HEK293 (cell line): ENCODE data around the gene SLC16A7.

Experiments
- CTCF ChIA-PET: fragments of 350-600 bp; formaldehyde crosslinking; extraction: SDS; loops from one replicate; lab custom pipeline; 2021; ENCODE audit warnings: antibody characterized with exemption; lab: Yijun Ruan, JAX
- POLR2A ChIA-PET: fragments of 300-600 bp; formaldehyde crosslinking; extraction: SDS; loops from one replicate; lab custom pipeline; 2020; ENCODE audit warnings: antibody characterized with exemption, inconsistent platforms; lab: Yijun Ruan, JAX
- H3K27ac ChIP-seq: fragments of 200-500 bp; sonication (Bioruptor generic); 2 replicates; pipeline ENCODE4 v1.5.1; 2014; ENCODE audit warnings: low read depth, low read length, control low read depth, inconsistent platforms; ENCODE audit errors: extremely low read depth
- H3K36me3 ChIP-seq, 2 experiments: fragments of 200-500 bp in 1 of 2; sonication (Bioruptor generic) in 1 of 2; 1 replicate in 1 of 2; 2 replicates in 1 of 2; pipeline ENCODE4 v1.5.1; 2014 to 2017; ENCODE audit warnings: inconsistent platforms in 2 of 2, low read length in 2 of 2; ENCODE audit not compliant: control insufficient read depth in 2 of 2, insufficient read depth in 1 of 2
- H3K4me1 ChIP-seq: fragments of 200-500 bp; sonication (Bioruptor generic); 2 replicates; pipeline ENCODE4 v1.5.1; 2014; ENCODE audit warnings: mild to moderate bottlenecking, low read length, inconsistent platforms; ENCODE audit not compliant: control insufficient read depth, insufficient read depth
- H3K4me3 ChIP-seq: 2 replicates; pipeline ENCODE4 v1.5.1; 2011; ENCODE audit warnings: low read depth, mild to moderate bottlenecking, control low read depth, low read length, moderate library complexity
- H3K9me3 ChIP-seq: fragments of 200-500 bp; sonication (Bioruptor generic); 2 replicates; pipeline ENCODE4 v1.5.1; 2014; ENCODE audit warnings: low read depth, low read length, inconsistent platforms; ENCODE audit not compliant: control insufficient read depth, insufficient read depth
- SP3 ChIP-seq: fragments of 450-650 bp; formaldehyde crosslinking; IDR thresholded peaks from 2 replicates; pipeline ENCODE4 v1.5.1; 2016; ENCODE audit warnings: missing biosample characterization, missing genetic modification characterization
- ZBTB7A ChIP-seq: fragments of 450-650 bp; formaldehyde crosslinking; IDR thresholded peaks from 2 replicates; pipeline ENCODE4 v1.5.1; 2016; ENCODE audit warnings: low read depth, missing biosample characterization, missing genetic modification characterization
- ZEB2 ChIP-seq: fragments of 450-650 bp; formaldehyde crosslinking; IDR thresholded peaks from 2 replicates; pipeline ENCODE4 v1.5.1; 2016; ENCODE audit warnings: missing biosample characterization, missing genetic modification characterization
- ZNF140 ChIP-seq: fragments of 450-650 bp; formaldehyde crosslinking; IDR thresholded peaks from 2 replicates; pipeline ENCODE4 v1.5.1; 2016; ENCODE audit warnings: missing biosample characterization, missing genetic modification characterization
- ZNF221 ChIP-seq: fragments of 450-650 bp; formaldehyde crosslinking; IDR thresholded peaks from 2 replicates; pipeline ENCODE4 v1.5.1; 2017; ENCODE audit warnings: missing biosample characterization, missing genetic modification characterization, borderline replicate concordance
- ZNF292 ChIP-seq: fragments of 450-650 bp; formaldehyde crosslinking; IDR thresholded peaks from 2 replicates; pipeline ENCODE4 v1.5.1; 2016; ENCODE audit warnings: low read depth, missing biosample characterization, missing genetic modification characterization, borderline replicate concordance
- ZNF335 ChIP-seq: fragments of 450-650 bp; formaldehyde crosslinking; conservative IDR thresholded peaks from 2 replicates; pipeline ENCODE4 v1.5.1; 2016; ENCODE audit warnings: missing biosample characterization, missing genetic modification characterization
- ZNF366 ChIP-seq: fragments of 450-650 bp; formaldehyde crosslinking; conservative IDR thresholded peaks from 2 replicates; pipeline ENCODE4 v1.5.1; 2016; ENCODE audit warnings: missing biosample characterization, missing genetic modification characterization
- ZNF433 ChIP-seq: fragments of 450-650 bp; formaldehyde crosslinking; IDR thresholded peaks from 2 replicates; pipeline ENCODE4 v1.5.1; 2016; ENCODE audit warnings: missing biosample characterization, missing genetic modification characterization, low read depth
- ZNF510 ChIP-seq: fragments of 450-650 bp; formaldehyde crosslinking; IDR thresholded peaks from 2 replicates; pipeline ENCODE4 v1.5.1; 2018; ENCODE audit warnings: mild to moderate bottlenecking, missing genetic modification characterization, missing biosample characterization; ENCODE audit not compliant: insufficient replicate concordance
- ZNF664 ChIP-seq: fragments of 450-650 bp; formaldehyde crosslinking; IDR thresholded peaks from 2 replicates; pipeline ENCODE4 v1.5.1; 2016; ENCODE audit warnings: missing biosample characterization, missing genetic modification characterization
- ZNF776 ChIP-seq: fragments of 450-650 bp; formaldehyde crosslinking; IDR thresholded peaks from 2 replicates; pipeline ENCODE4 v1.5.0; 2017; ENCODE audit warnings: missing biosample characterization, missing genetic modification characterization, borderline replicate concordance
- ZNF785 ChIP-seq: fragments of 450-650 bp; formaldehyde crosslinking; IDR thresholded peaks from 2 replicates; pipeline ENCODE4 v1.5.1; 2016; ENCODE audit warnings: missing biosample characterization, missing genetic modification characterization
- TF ChIP-seq, protein P1 (sequence below): fragments of 450-650 bp; formaldehyde crosslinking; conservative IDR thresholded peaks from 2 replicates; pipeline ENCODE4 v1.5.1; 2016; ENCODE audit warnings: low read depth, missing biosample characterization, missing genetic modification characterization
- TF ChIP-seq, protein P2 (sequence below): fragments of 450-650 bp; formaldehyde crosslinking; IDR thresholded peaks from 2 replicates; pipeline ENCODE4 v1.5.1; 2016; ENCODE audit warnings: missing biosample characterization, missing genetic modification characterization, low read depth
- TF ChIP-seq, protein P3 (sequence below): fragments of 450-650 bp; formaldehyde crosslinking; IDR thresholded peaks from 2 replicates; pipeline ENCODE4 v1.5.1; 2017; ENCODE audit warnings: missing biosample characterization, missing genetic modification characterization
- TF ChIP-seq, protein P4 (sequence below): fragments of 450-650 bp; formaldehyde crosslinking; IDR thresholded peaks from 2 replicates; pipeline ENCODE4 v1.5.1; 2016; ENCODE audit warnings: missing biosample characterization, missing genetic modification characterization, low read depth
- TF ChIP-seq, protein P5 (sequence below): fragments of 450-650 bp; formaldehyde crosslinking; IDR thresholded peaks from 2 replicates; pipeline ENCODE4 v1.5.1; 2016; ENCODE audit warnings: missing biosample characterization, missing genetic modification characterization

Gene SLC16A7

DNA sequence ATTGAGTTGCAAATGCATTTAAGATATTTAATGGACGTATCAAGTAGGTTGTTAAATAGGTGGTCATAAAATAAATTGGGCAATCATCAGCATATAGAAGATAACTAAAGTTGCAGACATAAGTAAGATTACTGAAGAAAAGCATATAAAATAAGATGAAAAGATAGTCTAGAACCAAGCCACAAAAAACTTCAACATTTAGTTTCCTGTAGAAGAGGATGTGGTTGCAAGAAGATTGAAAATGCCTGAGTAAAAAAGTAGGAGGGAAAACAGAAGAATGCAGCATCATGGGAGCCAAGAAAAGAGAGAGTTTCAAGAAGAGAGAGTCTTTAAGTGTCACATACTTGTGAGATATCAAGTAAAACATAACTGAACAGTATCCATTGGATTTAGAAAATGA, 17.6 kb upstream of the SLC16A7 start (continued):
- TF ChIP-seq ZEB2 (tag by site-specific recombination) = no peak
- no peak for TF ChIP-seq ZBTB7A (tag by site-specific recombination)
- no peak for TF ChIP-seq ZNF433
- TF ChIP-seq, all 188 proteins: peak for 0

DNA sequence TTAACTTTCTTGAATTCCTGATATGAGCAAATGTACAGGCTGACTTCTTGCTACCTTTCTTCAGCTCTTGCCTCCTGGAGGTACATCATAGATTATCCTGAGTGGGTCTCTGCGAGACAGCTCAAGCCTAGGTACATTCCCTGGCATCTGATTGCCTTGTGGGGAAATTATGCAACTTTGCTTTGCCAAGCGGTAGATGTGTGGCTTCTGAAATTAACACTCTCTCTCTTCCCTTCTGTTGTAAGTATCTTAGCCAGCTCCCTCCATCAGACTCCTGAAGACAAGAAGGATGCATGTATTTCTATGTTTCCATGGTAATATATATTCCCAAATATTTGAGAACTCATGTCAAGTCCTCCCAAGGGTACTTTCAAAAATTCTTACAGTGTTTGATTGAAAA, 16.2 kb upstream of the SLC16A7 start:
- ChIA-PET POLR2A (no interaction called here), CTCF (no interaction called here)

More for the DNA sequence above, 16.2 kb upstream of the SLC16A7 start:
- Histone ChIP-seq H3K9me3 (no peaks in the 10 kb centered on the region), H3K4me1 (no peaks in the 10 kb centered on the region)
- TF ChIP-seq ZNF776 (tag by site-specific recombination) (no peak), ZNF140 (no peak), ZNF510 (tag by site-specific recombination) (no peak), ZNF292 (tag by site-specific recombination) (no peak), SP3 (tag by site-specific recombination) (no peak), ZNF785 (tag by site-specific recombination) (no peak), ZNF664 (tag by site-specific recombination) (no peak), ZNF335 (no peak), ZNF366 (tag by site-specific recombination) (no peak), ZNF221 (tag by site-specific recombination) (no peak)
- TF ChIP-seq, protein P1, sequence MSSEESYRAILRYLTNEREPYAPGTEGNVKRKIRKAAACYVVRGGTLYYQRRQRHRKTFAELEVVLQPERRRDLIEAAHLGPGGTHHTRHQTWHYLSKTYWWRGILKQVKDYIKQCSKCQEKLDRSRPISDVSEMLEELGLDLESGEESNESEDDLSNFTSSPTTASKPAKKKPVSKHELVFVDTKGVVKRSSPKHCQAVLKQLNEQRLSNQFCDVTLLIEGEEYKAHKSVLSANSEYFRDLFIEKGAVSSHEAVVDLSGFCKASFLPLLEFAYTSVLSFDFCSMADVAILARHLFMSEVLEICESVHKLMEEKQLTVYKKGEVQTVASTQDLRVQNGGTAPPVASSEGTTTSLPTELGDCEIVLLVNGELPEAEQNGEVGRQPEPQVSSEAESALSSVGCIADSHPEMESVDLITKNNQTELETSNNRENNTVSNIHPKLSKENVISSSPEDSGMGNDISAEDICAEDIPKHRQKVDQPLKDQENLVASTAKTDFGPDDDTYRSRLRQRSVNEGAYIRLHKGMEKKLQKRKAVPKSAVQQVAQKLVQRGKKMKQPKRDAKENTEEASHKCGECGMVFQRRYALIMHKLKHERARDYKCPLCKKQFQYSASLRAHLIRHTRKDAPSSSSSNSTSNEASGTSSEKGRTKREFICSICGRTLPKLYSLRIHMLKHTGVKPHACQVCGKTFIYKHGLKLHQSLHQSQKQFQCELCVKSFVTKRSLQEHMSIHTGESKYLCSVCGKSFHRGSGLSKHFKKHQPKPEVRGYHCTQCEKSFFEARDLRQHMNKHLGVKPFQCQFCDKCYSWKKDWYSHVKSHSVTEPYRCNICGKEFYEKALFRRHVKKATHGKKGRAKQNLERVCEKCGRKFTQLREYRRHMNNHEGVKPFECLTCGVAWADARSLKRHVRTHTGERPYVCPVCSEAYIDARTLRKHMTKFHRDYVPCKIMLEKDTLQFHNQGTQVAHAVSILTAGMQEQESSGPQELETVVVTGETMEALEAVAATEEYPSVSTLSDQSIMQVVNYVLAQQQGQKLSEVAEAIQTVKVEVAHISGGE (tag by site-specific recombination) = no peak
- TF ChIP-seq, protein P2, sequence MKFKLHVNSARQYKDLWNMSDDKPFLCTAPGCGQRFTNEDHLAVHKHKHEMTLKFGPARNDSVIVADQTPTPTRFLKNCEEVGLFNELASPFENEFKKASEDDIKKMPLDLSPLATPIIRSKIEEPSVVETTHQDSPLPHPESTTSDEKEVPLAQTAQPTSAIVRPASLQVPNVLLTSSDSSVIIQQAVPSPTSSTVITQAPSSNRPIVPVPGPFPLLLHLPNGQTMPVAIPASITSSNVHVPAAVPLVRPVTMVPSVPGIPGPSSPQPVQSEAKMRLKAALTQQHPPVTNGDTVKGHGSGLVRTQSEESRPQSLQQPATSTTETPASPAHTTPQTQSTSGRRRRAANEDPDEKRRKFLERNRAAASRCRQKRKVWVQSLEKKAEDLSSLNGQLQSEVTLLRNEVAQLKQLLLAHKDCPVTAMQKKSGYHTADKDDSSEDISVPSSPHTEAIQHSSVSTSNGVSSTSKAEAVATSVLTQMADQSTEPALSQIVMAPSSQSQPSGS (tag by site-specific recombination) = no peak
- TF ChIP-seq, protein P3, sequence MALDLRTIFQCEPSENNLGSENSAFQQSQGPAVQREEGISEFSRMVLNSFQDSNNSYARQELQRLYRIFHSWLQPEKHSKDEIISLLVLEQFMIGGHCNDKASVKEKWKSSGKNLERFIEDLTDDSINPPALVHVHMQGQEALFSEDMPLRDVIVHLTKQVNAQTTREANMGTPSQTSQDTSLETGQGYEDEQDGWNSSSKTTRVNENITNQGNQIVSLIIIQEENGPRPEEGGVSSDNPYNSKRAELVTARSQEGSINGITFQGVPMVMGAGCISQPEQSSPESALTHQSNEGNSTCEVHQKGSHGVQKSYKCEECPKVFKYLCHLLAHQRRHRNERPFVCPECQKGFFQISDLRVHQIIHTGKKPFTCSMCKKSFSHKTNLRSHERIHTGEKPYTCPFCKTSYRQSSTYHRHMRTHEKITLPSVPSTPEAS (tag by site-specific recombination) = no peak
- TF ChIP-seq, protein P4, sequence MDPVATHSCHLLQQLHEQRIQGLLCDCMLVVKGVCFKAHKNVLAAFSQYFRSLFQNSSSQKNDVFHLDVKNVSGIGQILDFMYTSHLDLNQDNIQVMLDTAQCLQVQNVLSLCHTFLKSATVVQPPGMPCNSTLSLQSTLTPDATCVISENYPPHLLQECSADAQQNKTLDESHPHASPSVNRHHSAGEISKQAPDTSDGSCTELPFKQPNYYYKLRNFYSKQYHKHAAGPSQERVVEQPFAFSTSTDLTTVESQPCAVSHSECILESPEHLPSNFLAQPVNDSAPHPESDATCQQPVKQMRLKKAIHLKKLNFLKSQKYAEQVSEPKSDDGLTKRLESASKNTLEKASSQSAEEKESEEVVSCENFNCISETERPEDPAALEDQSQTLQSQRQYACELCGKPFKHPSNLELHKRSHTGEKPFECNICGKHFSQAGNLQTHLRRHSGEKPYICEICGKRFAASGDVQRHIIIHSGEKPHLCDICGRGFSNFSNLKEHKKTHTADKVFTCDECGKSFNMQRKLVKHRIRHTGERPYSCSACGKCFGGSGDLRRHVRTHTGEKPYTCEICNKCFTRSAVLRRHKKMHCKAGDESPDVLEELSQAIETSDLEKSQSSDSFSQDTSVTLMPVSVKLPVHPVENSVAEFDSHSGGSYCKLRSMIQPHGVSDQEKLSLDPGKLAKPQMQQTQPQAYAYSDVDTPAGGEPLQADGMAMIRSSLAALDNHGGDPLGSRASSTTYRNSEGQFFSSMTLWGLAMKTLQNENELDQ (tag by site-specific recombination) = no peak
- TF ChIP-seq, protein P5, sequence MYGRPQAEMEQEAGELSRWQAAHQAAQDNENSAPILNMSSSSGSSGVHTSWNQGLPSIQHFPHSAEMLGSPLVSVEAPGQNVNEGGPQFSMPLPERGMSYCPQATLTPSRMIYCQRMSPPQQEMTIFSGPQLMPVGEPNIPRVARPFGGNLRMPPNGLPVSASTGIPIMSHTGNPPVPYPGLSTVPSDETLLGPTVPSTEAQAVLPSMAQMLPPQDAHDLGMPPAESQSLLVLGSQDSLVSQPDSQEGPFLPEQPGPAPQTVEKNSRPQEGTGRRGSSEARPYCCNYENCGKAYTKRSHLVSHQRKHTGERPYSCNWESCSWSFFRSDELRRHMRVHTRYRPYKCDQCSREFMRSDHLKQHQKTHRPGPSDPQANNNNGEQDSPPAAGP (tag by site-specific recombination) = no peak
- TF ChIP-seq, all 188 proteins: peak for 0
- H3K36me3 ChIP-seq = no peaks in the 10 kb centered on the region
- H3K27ac ChIP-seq = no peak overlapping the region
- no peak overlapping the region for H3K4me3 ChIP-seq
